Neural cell (in vitro differentiated cells): ENCODE data around the gene TPRG1. TPM values are rescaled to one million over a fixed set of nuclear protein-coding genes. Genes with fewer than 3 reads are reported as not detected.

ENCODE experiments used
- H2AFZ ChIP-seq: fragments of 200-600, 300-800 bp; sonication (generic), shearing (Covaris generic); 2 replicates; pipeline ENCODE4 v1.6.0; 2014; ENCODE audit warnings: low read depth, mild to moderate bottlenecking, antibody characterized with exemption, low read length, moderate library complexity
- H3F3A ChIP-seq: fragments of 200-600 bp; shearing (Covaris generic); 2 replicates; pipeline ENCODE4 v1.6.1; 2016; ENCODE audit warnings: mild to moderate bottlenecking, moderate library complexity, mixed read lengths, antibody characterized with exemption, low read length; ENCODE audit not compliant: insufficient read depth, poor library complexity, severe bottlenecking
- H3K27ac ChIP-seq: fragments of 200-600, 300-800 bp; sonication (generic), shearing (Covaris generic); 2 replicates; pipeline ENCODE4 v1.5.1; 2014; ENCODE audit warnings: mild to moderate bottlenecking, low read length, moderate library complexity
- H3K27me3 ChIP-seq: fragments of 300-800, 200-600 bp; sonication (generic), shearing (Covaris generic); 2 replicates; pipeline ENCODE4 v1.6.0; 2014; ENCODE audit warnings: mild to moderate bottlenecking, low read depth, low read length, moderate library complexity; ENCODE audit not compliant: insufficient read depth
- H3K36me3 ChIP-seq: fragments of 300-800, 200-600 bp; sonication (generic), shearing (Covaris generic); 2 replicates; pipeline ENCODE4 v1.5.1; 2014; ENCODE audit warnings: mild to moderate bottlenecking, antibody characterized with exemption, low read length, moderate library complexity; ENCODE audit not compliant: insufficient read depth
- H3K4me2 ChIP-seq: fragments of 300-800, 200-600 bp; sonication (generic), shearing (Covaris generic); 2 replicates; pipeline ENCODE4 v1.6.0; 2014; ENCODE audit warnings: mild to moderate bottlenecking, low read length
- H3K4me3 ChIP-seq: fragments of 300-800, 200-600 bp; sonication (generic), shearing (Covaris generic); 2 replicates; pipeline ENCODE4 v1.5.1; 2014; ENCODE audit warnings: mild to moderate bottlenecking, low read length, moderate library complexity
- H3K79me2 ChIP-seq: fragments of 200-600 bp; shearing (Covaris generic); replicated peaks from 2 replicates; pipeline ENCODE4 v1.6.0; 2014; ENCODE audit warnings: mild to moderate bottlenecking, low read length, moderate library complexity; ENCODE audit not compliant: insufficient read depth
- H3K9ac ChIP-seq: fragments of 300-800, 200-600 bp; sonication (generic), shearing (Covaris generic); 2 replicates; pipeline ENCODE4 v1.6.1; 2016; ENCODE audit warnings: mild to moderate bottlenecking, low read length, mixed read lengths
- H3K9me2 ChIP-seq: fragments of 200-600 bp; shearing (Covaris generic); 2 replicates; pipeline ENCODE4 v1.6.1; 2016; ENCODE audit warnings: mild to moderate bottlenecking, low read length, mixed read lengths; ENCODE audit not compliant: insufficient read depth
- H3K9me3 ChIP-seq: fragments of 200-600, 300-800 bp; sonication (generic), shearing (Covaris generic); 2 replicates; pipeline ENCODE4 v1.6.1; 2016; ENCODE audit warnings: mild to moderate bottlenecking, mixed run types, low read length, moderate library complexity, mixed read lengths
- H4K20me1 ChIP-seq: fragments of 200-600 bp; shearing (Covaris generic); 2 replicates; pipeline ENCODE4 v1.6.1; 2016; ENCODE audit warnings: mild to moderate bottlenecking, mixed run types; ENCODE audit not compliant: insufficient read depth
- CTCF ChIP-seq: fragments of 450-650 bp; IDR thresholded peaks from 2 replicates; pipeline ENCODE4 v1.5.1; 2014; ENCODE audit warnings: antibody characterized with exemption, mild to moderate bottlenecking, moderate library complexity; ENCODE audit not compliant: poor library complexity, severe bottlenecking
- EP300 ChIP-seq: fragments of 450-650 bp; conservative IDR thresholded peaks from 2 replicates; pipeline ENCODE4 v1.6.1; 2014; ENCODE audit warnings: antibody characterized with exemption, mild to moderate bottlenecking, moderate library complexity; ENCODE audit not compliant: poor library complexity, severe bottlenecking
- EZH2 ChIP-seq: fragments of 200-600, 300-800 bp; shearing (Covaris generic), sonication (generic); IDR thresholded peaks from 2 replicates; pipeline ENCODE4 v1.6.1; 2014; ENCODE audit warnings: antibody characterized with exemption, low read length, borderline replicate concordance, mild to moderate bottlenecking; ENCODE audit not compliant: insufficient read depth, poor library complexity, severe bottlenecking
- MXI1 ChIP-seq: fragments of 450-650 bp; conservative IDR thresholded peaks from 2 replicates; pipeline ENCODE4 v1.6.1; 2014; ENCODE audit warnings: antibody characterized with exemption, mild to moderate bottlenecking; ENCODE audit not compliant: poor library complexity, severe bottlenecking
- POLR2AphosphoS5 ChIP-seq: IDR thresholded peaks from 2 replicates; pipeline ENCODE4 v1.6.1; 2012
- RAD21 ChIP-seq: fragments of 450-650 bp; conservative IDR thresholded peaks from 2 replicates; pipeline ENCODE4 v1.6.1; 2014; ENCODE audit warnings: antibody characterized with exemption, mild to moderate bottlenecking, moderate library complexity
- REST ChIP-seq: IDR thresholded peaks from 2 replicates; pipeline ENCODE4 v1.6.1; 2012; ENCODE audit warnings: borderline replicate concordance
- SMC3 ChIP-seq: fragments of 450-650 bp; conservative IDR thresholded peaks from 2 replicates; pipeline ENCODE4 v1.6.1; 2014; ENCODE audit warnings: antibody characterized with exemption, mild to moderate bottlenecking, moderate library complexity; ENCODE audit not compliant: poor library complexity
- TAF1 ChIP-seq: IDR thresholded peaks from 2 replicates; pipeline ENCODE4 v1.6.1; 2012; ENCODE audit warnings: low read depth
- polyA plus RNA-seq: library from polyadenylated mRNA; depleted of rRNA; stranded (reverse); fragments of >200 nt; gene quantifications from 2 replicates; pipeline ENCODE4 v1.2.3, GENCODE V29; 2014

Gene TPRG1
- polyA plus RNA-seq, 1 donor from 2014 or later, result 0.17 TPM

- H3K36me3 ChIP-seq, result no peaks in the 10 kb centered on the region
- H3F3A ChIP-seq, result no peaks in the 10 kb centered on the region
- TF ChIP-seq SMC3 (no peak), POLR2AphosphoS5 (no peak), EZH2 (no peak), CTCF (no peak), EP300 (no peak), RAD21 (no peak), TAF1 (no peak), MXI1 (no peak), REST (no peak)
- no peak overlapping the region for H3K4me2 ChIP-seq
- H3K4me3 ChIP-seq, result no peak overlapping the region
- H4K20me1 ChIP-seq, result no peaks in the 10 kb centered on the region
- H3K9ac ChIP-seq, result no peak overlapping the region
- no peak overlapping the region for H2AFZ ChIP-seq
- H3K27ac ChIP-seq, result no peak overlapping the region
- H3K9me2 ChIP-seq, result no peaks in the 10 kb centered on the region
- H3K79me2 ChIP-seq, result no peaks in the 10 kb centered on the region
- no peaks in the 10 kb centered on the region for H3K9me3 ChIP-seq
- no peaks in the 10 kb centered on the region for H3K27me3 ChIP-seq
Observed at GRCh38 chr3:189184566-189184965, 12.8 kb downstream of the TPRG1 start.

GRCh38 chr3:189186101-189186500, 14.3 kb downstream of the TPRG1 start:
- H3K9me2 ChIP-seq, result no peaks in the 10 kb centered on the region
- no peaks in the 10 kb centered on the region for H3K36me3 ChIP-seq
- H3K4me2 ChIP-seq, result no peak overlapping the region
- no peaks in the 10 kb centered on the region for H4K20me1 ChIP-seq
- H3K79me2 ChIP-seq, result no peaks in the 10 kb centered on the region
- H3K27me3 ChIP-seq, result no peaks in the 10 kb centered on the region
- H3K9ac ChIP-seq, result no peak overlapping the region
- H3K4me3 ChIP-seq, result no peak overlapping the region
- no peaks in the 10 kb centered on the region for H3K9me3 ChIP-seq
- no peaks in the 10 kb centered on the region for H3F3A ChIP-seq
- no peak overlapping the region for H2AFZ ChIP-seq
- H3K27ac ChIP-seq, result no peak overlapping the region
- TF ChIP-seq RAD21, result no peak
- TF ChIP-seq EP300, result no peak
- TF ChIP-seq REST, result no peak
- no peak for TF ChIP-seq CTCF
